ENCODE data around the gene SCAMP5. TPM values are rescaled to one million over a fixed set of nuclear protein-coding genes. Genes with fewer than 3 reads are reported as not detected.

SCAMP5 gene, protein sequence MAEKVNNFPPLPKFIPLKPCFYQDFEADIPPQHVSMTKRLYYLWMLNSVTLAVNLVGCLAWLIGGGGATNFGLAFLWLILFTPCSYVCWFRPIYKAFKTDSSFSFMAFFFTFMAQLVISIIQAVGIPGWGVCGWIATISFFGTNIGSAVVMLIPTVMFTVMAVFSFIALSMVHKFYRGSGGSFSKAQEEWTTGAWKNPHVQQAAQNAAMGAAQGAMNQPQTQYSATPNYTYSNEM
- 2.4 TPM for polyA plus RNA-seq (2013, experiment 1 of 2)
- polyA plus RNA-seq (2013, experiment 2 of 2) = 2.2 TPM

DNA sequence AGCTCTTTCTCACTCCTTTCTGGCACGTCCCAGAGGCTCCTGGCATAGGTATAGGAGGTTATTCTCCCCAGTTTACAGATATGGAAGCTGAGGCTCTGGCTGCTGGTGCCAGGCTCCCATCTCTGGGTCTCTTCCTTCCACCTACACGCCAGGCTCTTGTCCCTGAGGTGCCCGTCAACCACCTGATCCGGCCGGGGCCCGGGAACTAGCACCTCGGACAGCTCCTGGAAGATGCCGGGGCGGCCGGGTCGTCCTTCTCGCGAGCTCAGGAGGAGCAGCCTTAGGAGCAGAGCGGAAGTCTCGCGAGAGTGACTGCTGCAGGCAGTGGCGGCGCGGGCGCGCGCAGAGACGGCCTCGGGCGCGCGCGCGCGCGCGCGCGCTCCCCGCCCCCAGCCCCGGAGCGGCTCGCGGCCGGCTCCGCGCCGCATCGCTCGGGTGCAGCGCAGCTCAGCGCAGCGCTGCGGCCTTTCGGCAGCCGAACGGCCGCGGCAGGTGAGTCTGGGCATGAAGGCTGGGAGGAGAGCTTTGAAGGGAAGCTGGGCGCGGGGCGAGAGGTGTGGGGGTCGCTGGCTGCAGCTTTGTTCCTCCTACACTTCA, at the start of gene SCAMP5:
SCAMP5 (plus strand) TSS at position 382 of the 597 bp plus-strand sequence. CDS start 16,277 bp downstream, outside the sequence.
- H3K9me3 ChIP-seq (ENCODE audit: control insufficient read depth, low read length) = peaks cover 8% of the 10 kb centered on the region
- H3K23ac ChIP-seq (ENCODE audit: low read length in 2 of 2) = peak within 1 kb of the TSS in 1 of 2 experiments; percentile 63
- H3K14ac ChIP-seq (ENCODE audit: low read length in 2 of 2) = no peak within 1 kb of the TSS
- H2BK120ac ChIP-seq (ENCODE audit: low read depth, low read length) = no peak within 1 kb of the TSS
- no peak within 1 kb of the TSS for H3K4ac ChIP-seq (ENCODE audit: low read depth in 1 of 2, low read length in 2 of 2)
- H3K79me1 ChIP-seq (replicated peaks; ENCODE audit: low read length, poor library complexity, severe bottlenecking) = no peaks in the 10 kb centered on the region
- peak within 1 kb of the TSS; percentile 89 for H3K4me2 ChIP-seq (ENCODE audit: low read length, poor library complexity, severe bottlenecking)
- H4K91ac ChIP-seq (ENCODE audit: low read length) = no peak within 1 kb of the TSS
- H3K9ac ChIP-seq (ENCODE audit: low read length) = peak within 1 kb of the TSS; percentile 81
- no peak within 1 kb of the TSS for H2BK15ac ChIP-seq (ENCODE audit: low read depth, poor library complexity, severe bottlenecking)
- H4K8ac ChIP-seq (ENCODE audit: low read length) = peak within 1 kb of the TSS; percentile 73
- no peak within 1 kb of the TSS for H2BK12ac ChIP-seq (ENCODE audit: low read length in 2 of 2)
- no peak within 1 kb of the TSS for H2AK5ac ChIP-seq (ENCODE audit: low read length, severe bottlenecking)
- H3K27ac ChIP-seq (ENCODE audit: low read length, poor library complexity, severe bottlenecking) = no peak within 1 kb of the TSS
- peak within 1 kb of the TSS; percentile 81 to 89 for H3K4me3 ChIP-seq (ENCODE audit: insufficient read depth in 1 of 2, low read depth in 1 of 2, low read length in 2 of 2)
- peak within 1 kb of the TSS in 1 of 2 experiments; percentile 46 for H3K18ac ChIP-seq (ENCODE audit: low read depth in 1 of 2, low read length in 2 of 2)
- H2BK5ac ChIP-seq (ENCODE audit: low read depth, low read length, poor library complexity, severe bottlenecking) = no peak within 1 kb of the TSS
- H3K27me3 ChIP-seq (ENCODE audit: control insufficient read depth in 1 of 2, insufficient read depth in 1 of 2, low read length in 2 of 2) = peaks cover 27 to 35% of the 10 kb centered on the region in 2 experiments
- peak; percentile 90 for DNase-seq
- WGBS = 2% methylated on average over 43 of the region's 58 CpGs
- peaks cover 15% of the 10 kb centered on the region for H3K4me1 ChIP-seq (ENCODE audit: control insufficient read depth, insufficient read depth, low read depth, low read length)
- peak within 1 kb of the TSS; percentile 3 for H2AFZ ChIP-seq (ENCODE audit: low read depth, low read length)
- H3K36me3 ChIP-seq (ENCODE audit: control insufficient read depth in 1 of 2, insufficient read depth in 2 of 2, low read depth in 1 of 2, low read length in 2 of 2) = no peaks in the 10 kb centered on the region

DNA sequence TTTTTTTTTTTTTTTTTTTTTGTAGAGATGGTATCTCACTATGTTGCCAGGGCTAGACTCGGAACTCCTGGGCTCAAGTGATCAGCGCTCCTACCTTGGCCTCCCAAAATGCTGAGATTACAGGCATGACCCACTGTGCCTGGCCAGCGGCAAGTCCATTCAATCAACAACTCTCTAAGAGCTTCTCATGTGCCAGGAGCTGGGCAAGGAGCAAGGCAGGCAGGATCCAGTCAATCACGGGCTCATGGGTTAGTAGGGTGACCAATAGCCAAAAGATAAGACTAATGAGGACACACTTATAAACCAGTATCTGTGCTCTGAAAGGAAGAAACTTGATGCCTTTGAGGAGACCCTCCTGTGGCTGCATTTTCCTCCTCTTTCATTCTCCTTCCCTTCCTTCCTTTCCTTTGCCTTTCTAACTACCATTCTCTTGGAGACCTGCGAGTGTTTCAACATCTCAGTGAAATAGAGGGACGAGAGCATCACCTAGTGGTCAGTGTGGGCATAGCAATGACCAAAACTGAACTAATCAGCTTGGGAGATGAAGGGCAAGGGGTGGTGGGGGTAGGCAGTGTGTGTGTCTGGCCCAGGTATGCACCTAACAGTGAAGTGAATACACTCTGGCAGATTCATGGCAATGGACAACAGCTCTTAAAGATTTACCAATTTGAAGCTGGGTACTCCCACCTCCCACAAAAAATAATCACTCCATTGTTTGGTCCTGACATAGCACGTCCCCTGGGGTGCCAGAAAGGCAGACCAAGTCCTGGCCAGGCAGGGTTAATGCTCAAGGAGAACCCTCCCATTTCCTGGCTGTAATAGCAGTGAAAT, 45.1 kb upstream of the SCAMP5 start:
- Histone ChIP-seq H3K27ac (ENCODE audit: low read length, poor library complexity, severe bottlenecking) (no peak overlapping the region), H3K4me1 (ENCODE audit: control insufficient read depth, insufficient read depth, low read depth, low read length) (peaks cover 2% of the 10 kb centered on the region), H3K4me3 (ENCODE audit: insufficient read depth in 1 of 2, low read depth in 1 of 2, low read length in 2 of 2) (no peak overlapping the region), H2BK12ac (ENCODE audit: low read length in 2 of 2) (no peak overlapping the region), H2BK120ac (ENCODE audit: low read depth, low read length) (no peak overlapping the region), H3K27me3 (ENCODE audit: control insufficient read depth in 1 of 2, insufficient read depth in 1 of 2, low read length in 2 of 2) (peaks cover 0 to 10% of the 10 kb centered on the region in 2 experiments), H3K79me1 (replicated peaks; ENCODE audit: low read length, poor library complexity, severe bottlenecking) (no peaks in the 10 kb centered on the region), H3K4ac (ENCODE audit: low read depth in 1 of 2, low read length in 2 of 2) (no peak overlapping the region), H4K91ac (ENCODE audit: low read length) (no peak overlapping the region), H3K36me3 (ENCODE audit: control insufficient read depth in 1 of 2, insufficient read depth in 2 of 2, low read depth in 1 of 2, low read length in 2 of 2) (no peaks in the 10 kb centered on the region), H2BK5ac (ENCODE audit: low read depth, low read length, poor library complexity, severe bottlenecking) (no peak overlapping the region), H3K4me2 (ENCODE audit: low read length, poor library complexity, severe bottlenecking) (no peak overlapping the region), H3K23ac (ENCODE audit: low read length in 2 of 2) (no peak overlapping the region), H2AK5ac (ENCODE audit: low read length, severe bottlenecking) (no peak overlapping the region), H4K8ac (ENCODE audit: low read length) (no peak overlapping the region), H3K9ac (ENCODE audit: low read length) (no peak overlapping the region), H2BK15ac (ENCODE audit: low read depth, poor library complexity, severe bottlenecking) (no peak overlapping the region), H3K9me3 (ENCODE audit: control insufficient read depth, low read length) (no peaks in the 10 kb centered on the region), H3K14ac (ENCODE audit: low read length in 2 of 2) (no peak overlapping the region), H2AFZ (ENCODE audit: low read depth, low read length) (no peak overlapping the region), H3K18ac (ENCODE audit: low read depth in 1 of 2, low read length in 2 of 2) (no peak overlapping the region)
- 54% methylated on average over 5 of the region's 7 CpGs for WGBS
- peak; percentile 83 for DNase-seq

DNA sequence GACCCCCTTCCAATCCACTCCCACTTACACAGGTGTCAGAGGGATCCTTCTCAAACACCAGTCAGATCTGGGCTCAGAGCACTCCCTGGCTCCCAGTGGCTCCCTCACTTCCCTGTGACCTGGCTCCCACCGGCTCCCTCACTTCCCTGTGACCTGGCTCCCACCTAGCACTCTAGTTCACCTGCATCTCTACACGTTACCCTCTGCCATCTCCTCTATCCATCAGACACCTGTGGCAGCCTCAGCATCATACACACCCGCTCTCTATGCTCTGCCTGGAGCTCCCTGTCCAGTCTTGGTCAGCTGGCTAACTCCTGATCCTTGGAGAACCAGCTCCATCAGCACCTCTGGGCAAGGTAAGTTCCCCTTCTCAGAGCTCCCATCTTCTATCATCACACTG, 44.4 kb upstream of the SCAMP5 start:
- Histone ChIP-seq H3K4me1 (ENCODE audit: control insufficient read depth, insufficient read depth, low read depth, low read length) (peaks cover 5% of the 10 kb centered on the region), H2AK5ac (ENCODE audit: low read length, severe bottlenecking) (no peak overlapping the region), H3K79me1 (replicated peaks; ENCODE audit: low read length, poor library complexity, severe bottlenecking) (no peaks in the 10 kb centered on the region), H3K9me3 (ENCODE audit: control insufficient read depth, low read length) (no peaks in the 10 kb centered on the region), H3K27me3 (ENCODE audit: control insufficient read depth in 1 of 2, insufficient read depth in 1 of 2, low read length in 2 of 2) (peaks cover 0 to 17% of the 10 kb centered on the region in 2 experiments), H4K91ac (ENCODE audit: low read length) (no peak overlapping the region), H3K23ac (ENCODE audit: low read length in 2 of 2) (no peak overlapping the region), H2BK12ac (ENCODE audit: low read length in 2 of 2) (no peak overlapping the region), H2BK5ac (ENCODE audit: low read depth, low read length, poor library complexity, severe bottlenecking) (no peak overlapping the region), H3K4ac (ENCODE audit: low read depth in 1 of 2, low read length in 2 of 2) (no peak overlapping the region), H3K27ac (ENCODE audit: low read length, poor library complexity, severe bottlenecking) (no peak overlapping the region), H3K36me3 (ENCODE audit: control insufficient read depth in 1 of 2, insufficient read depth in 2 of 2, low read depth in 1 of 2, low read length in 2 of 2) (no peaks in the 10 kb centered on the region), H3K4me3 (ENCODE audit: insufficient read depth in 1 of 2, low read depth in 1 of 2, low read length in 2 of 2) (no peak overlapping the region), H2BK15ac (ENCODE audit: low read depth, poor library complexity, severe bottlenecking) (no peak overlapping the region), H3K4me2 (ENCODE audit: low read length, poor library complexity, severe bottlenecking) (no peak overlapping the region), H2AFZ (ENCODE audit: low read depth, low read length) (no peak overlapping the region), H4K8ac (ENCODE audit: low read length) (no peak overlapping the region), H3K18ac (ENCODE audit: low read depth in 1 of 2, low read length in 2 of 2) (no peak overlapping the region), H3K14ac (ENCODE audit: low read length in 2 of 2) (no peak overlapping the region), H2BK120ac (ENCODE audit: low read depth, low read length) (no peak overlapping the region), H3K9ac (ENCODE audit: low read length) (no peak overlapping the region)
- DNase-seq = no peak
- WGBS = 75% methylated on average over 3 of the region's 3 CpGs

DNA sequence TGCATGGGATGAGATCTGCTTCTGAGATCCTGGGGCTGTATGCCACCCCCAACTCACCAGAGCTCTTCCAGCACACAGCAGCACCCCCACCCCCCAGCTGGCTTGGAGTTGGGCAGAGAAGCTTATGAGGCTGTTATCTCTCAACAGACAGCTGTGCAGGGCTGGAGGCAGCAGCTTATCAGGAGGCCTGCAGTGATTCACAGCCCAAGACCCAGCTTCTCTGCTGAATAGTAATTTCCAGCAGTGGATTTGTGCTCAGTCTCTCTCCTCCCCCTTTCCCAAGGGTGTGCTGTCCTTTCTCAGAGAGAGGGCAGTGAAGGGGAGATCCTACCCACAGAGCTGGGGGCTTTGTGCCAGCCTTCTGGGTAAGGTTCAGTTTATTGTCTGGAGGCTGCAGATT, 40.8 kb upstream of the SCAMP5 start:
- Histone ChIP-seq H3K9ac (ENCODE audit: low read length) (peak overlapping the region; percentile 85), H2BK15ac (ENCODE audit: low read depth, poor library complexity, severe bottlenecking) (no peak overlapping the region), H3K14ac (ENCODE audit: low read length in 2 of 2) (no peak overlapping the region), H3K36me3 (ENCODE audit: control insufficient read depth in 1 of 2, insufficient read depth in 2 of 2, low read depth in 1 of 2, low read length in 2 of 2) (no peaks in the 10 kb centered on the region), H2BK12ac (ENCODE audit: low read length in 2 of 2) (peak overlapping the region; percentile 15 to 22), H3K9me3 (ENCODE audit: control insufficient read depth, low read length) (no peaks in the 10 kb centered on the region), H3K4me1 (ENCODE audit: control insufficient read depth, insufficient read depth, low read depth, low read length) (peaks cover 33% of the 10 kb centered on the region), H3K27ac (ENCODE audit: low read length, poor library complexity, severe bottlenecking) (no peak overlapping the region), H3K4me2 (ENCODE audit: low read length, poor library complexity, severe bottlenecking) (no peak overlapping the region), H3K4ac (ENCODE audit: low read depth in 1 of 2, low read length in 2 of 2) (peak overlapping the region in 1 of 2 experiments; percentile 55), H2AK5ac (ENCODE audit: low read length, severe bottlenecking) (no peak overlapping the region), H3K4me3 (ENCODE audit: insufficient read depth in 1 of 2, low read depth in 1 of 2, low read length in 2 of 2) (peak overlapping the region in 1 of 2 experiments; percentile 70), H4K91ac (ENCODE audit: low read length) (peak overlapping the region; percentile 86), H3K79me1 (replicated peaks; ENCODE audit: low read length, poor library complexity, severe bottlenecking) (no peaks in the 10 kb centered on the region), H2BK120ac (ENCODE audit: low read depth, low read length) (no peak overlapping the region), H2BK5ac (ENCODE audit: low read depth, low read length, poor library complexity, severe bottlenecking) (no peak overlapping the region), H4K8ac (ENCODE audit: low read length) (peak overlapping the region; percentile 66), H3K23ac (ENCODE audit: low read length in 2 of 2) (no peak overlapping the region), H3K18ac (ENCODE audit: low read depth in 1 of 2, low read length in 2 of 2) (peak overlapping the region; percentile 72 to 88), H2AFZ (ENCODE audit: low read depth, low read length) (no peak overlapping the region), H3K27me3 (ENCODE audit: control insufficient read depth in 1 of 2, insufficient read depth in 1 of 2, low read length in 2 of 2) (peaks cover 8 to 41% of the 10 kb centered on the region in 2 experiments)
- peak; percentile 88 for DNase-seq

Measured in mesenchymal stem cell (in vitro differentiated cells and primary cell).